ENCODE results near the gene EEF1AKMT1.

DNA sequence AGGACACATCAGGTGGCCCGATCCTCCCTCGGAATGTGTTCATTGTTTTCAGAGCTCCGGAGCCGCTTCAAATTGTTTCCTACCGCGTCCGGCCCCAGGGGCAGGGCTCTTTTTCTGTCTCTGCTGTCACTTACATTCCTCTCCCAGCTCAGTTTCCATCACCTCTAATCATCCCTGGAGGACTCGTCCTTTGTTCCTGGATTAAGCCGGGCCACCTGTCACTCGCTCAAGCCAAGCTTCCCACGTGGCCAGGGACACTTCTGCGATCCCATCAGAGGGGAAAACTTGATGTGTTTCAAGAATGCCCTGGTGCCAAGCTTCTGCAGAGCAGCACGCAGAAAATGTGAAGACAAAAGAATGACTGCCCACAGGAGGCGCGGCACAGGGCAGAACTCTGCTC is 56.8 kb downstream of the EEF1AKMT1 start:
- TF ChIP-seq POLR2AphosphoS5 (IDR thresholded peaks at IDR 0.05; ENCODE audit: low read depth, low read length): no peak
- no peak for TF ChIP-seq POLR2A (IDR thresholded peaks at IDR 0.05; ENCODE audit: low read depth, low read length)

All from GM12891 (cell line).